ENCODE data around the gene THY1. TPM values are rescaled to one million over a fixed set of nuclear protein-coding genes. Genes with fewer than 3 reads are reported as not detected.

Gene THY1
- polyA plus RNA-seq, 1 donor (not counting 4 experiments of a cell fraction or from before 2014, with no cell fraction given), result 2.4 TPM

- no peak overlapping the region for H3K4me2 ChIP-seq (ENCODE audit: control insufficient read depth, extremely low read depth, insufficient read depth, low read depth, low read length)
- H3K4me1 ChIP-seq (ENCODE audit: control insufficient read depth, extremely low read depth, insufficient read depth, low read length), result peaks cover 17% of the 10 kb centered on the region
- dilution Hi-C loops (cut with MboI; ENCODE audit: extremely low pct_ligation_motif_present, low sequenced_read_pairs), result no loop called here
- FAIRE-seq (no peak), DNase-seq (ENCODE audit: low read depth, low spot score) (no peak)
- H3K27me3 ChIP-seq (ENCODE audit: control insufficient read depth, extremely low read depth, insufficient read depth, low read length), result peaks cover under 1% of the 10 kb centered on the region
- H3K4me3 ChIP-seq (ENCODE audit: control insufficient read depth in 2 of 3, extremely low read depth in 1 of 3, insufficient read depth in 2 of 3, low read depth in 1 of 3, low read length in 3 of 3), result no peak overlapping the region
- H3K9me1 ChIP-seq (ENCODE audit: control insufficient read depth, extremely low read depth, insufficient read depth, low read length), result no peaks in the 10 kb centered on the region
- H3K27ac ChIP-seq (ENCODE audit: control insufficient read depth, insufficient read depth, low read length), result no peak overlapping the region
- no peaks in the 10 kb centered on the region for H3K36me3 ChIP-seq (ENCODE audit: control insufficient read depth in 2 of 2, extremely low read depth in 1 of 2, insufficient read depth in 2 of 2, low read length in 2 of 2)
- H4K20me1 ChIP-seq (ENCODE audit: control insufficient read depth, extremely low read depth, insufficient read depth, low read length), result no peaks in the 10 kb centered on the region
- TF ChIP-seq EZH2 (IDR thresholded peaks at IDR 0.05; ENCODE audit: low read length) (no peak), CTCF (optimal IDR thresholded peaks at IDR 0.05 in 1 of 3, IDR thresholded peaks at IDR 0.05 in 1 of 3, conservative IDR thresholded peaks at IDR 0.05 in 1 of 3; ENCODE audit: extremely low read depth in 1 of 3, insufficient read depth in 2 of 3, low read length in 3 of 3) (no peak)
- H3K9me3 ChIP-seq (ENCODE audit: control insufficient read depth, low read depth, low read length), result no peaks in the 10 kb centered on the region
- no peaks in the 10 kb centered on the region for H3K79me2 ChIP-seq (ENCODE audit: control insufficient read depth, insufficient read depth, low read length)
- no peak overlapping the region for H3K9ac ChIP-seq (ENCODE audit: control insufficient read depth, extremely low read depth, insufficient read depth, low read length)
- no peak overlapping the region for H2AFZ ChIP-seq (ENCODE audit: control insufficient read depth, low read length)
These were observed 8.2 kb downstream of the THY1 start for GRCh38 chr11:119414734-119415133.

- no peak overlapping the region for H3K4me3 ChIP-seq (ENCODE audit: control insufficient read depth in 2 of 3, extremely low read depth in 1 of 3, insufficient read depth in 2 of 3, low read depth in 1 of 3, low read length in 3 of 3)
- H3K36me3 ChIP-seq (ENCODE audit: control insufficient read depth in 2 of 2, extremely low read depth in 1 of 2, insufficient read depth in 2 of 2, low read length in 2 of 2), result no peaks in the 10 kb centered on the region
- H3K27ac ChIP-seq (ENCODE audit: control insufficient read depth, insufficient read depth, low read length), result no peak overlapping the region
- H2AFZ ChIP-seq (ENCODE audit: control insufficient read depth, low read length), result no peak overlapping the region
- H3K79me2 ChIP-seq (ENCODE audit: control insufficient read depth, insufficient read depth, low read length), result no peaks in the 10 kb centered on the region
- H3K4me2 ChIP-seq (ENCODE audit: control insufficient read depth, extremely low read depth, insufficient read depth, low read depth, low read length), result no peak overlapping the region
- H3K27me3 ChIP-seq (ENCODE audit: control insufficient read depth, extremely low read depth, insufficient read depth, low read length), result no peaks in the 10 kb centered on the region
- no peaks in the 10 kb centered on the region for H3K9me3 ChIP-seq (ENCODE audit: control insufficient read depth, low read depth, low read length)
- dilution Hi-C loops (cut with MboI; ENCODE audit: extremely low pct_ligation_motif_present, low sequenced_read_pairs), result no loop called here
- no peak overlapping the region for H3K9ac ChIP-seq (ENCODE audit: control insufficient read depth, extremely low read depth, insufficient read depth, low read length)
- no peaks in the 10 kb centered on the region for H4K20me1 ChIP-seq (ENCODE audit: control insufficient read depth, extremely low read depth, insufficient read depth, low read length)
- TF ChIP-seq CTCF (optimal IDR thresholded peaks at IDR 0.05 in 1 of 3, IDR thresholded peaks at IDR 0.05 in 1 of 3, conservative IDR thresholded peaks at IDR 0.05 in 1 of 3; ENCODE audit: extremely low read depth in 1 of 3, insufficient read depth in 2 of 3, low read length in 3 of 3), result no peak
- TF ChIP-seq EZH2 (IDR thresholded peaks at IDR 0.05; ENCODE audit: low read length), result no peak
- H3K9me1 ChIP-seq (ENCODE audit: control insufficient read depth, extremely low read depth, insufficient read depth, low read length), result no peaks in the 10 kb centered on the region
- FAIRE-seq, result no peak
- DNase-seq (ENCODE audit: low read depth, low spot score), result no peak
- H3K4me1 ChIP-seq (ENCODE audit: control insufficient read depth, extremely low read depth, insufficient read depth, low read length), result peaks cover 17% of the 10 kb centered on the region
These were observed 8.7 kb downstream of the THY1 start for GRCh38 chr11:119414321-119414720.

All from keratinocyte (primary cell).